H9 (cell line): ENCODE measurements around the gene DAZAP1. TPM values are rescaled to one million over a fixed set of nuclear protein-coding genes. Genes with fewer than 3 reads are reported as not detected.

Experiments
- DNase-seq: peaks from one replicate; pipeline ENCODE4 v3.0.0-alpha.2; 2017
- H2AFZ ChIP-seq: one replicate; pipeline ENCODE4 v1.6.1; 2013; ENCODE audit warnings: mild to moderate bottlenecking, low read length, control low read depth, moderate library complexity
- H2AK5ac ChIP-seq: 2 replicates; pipeline ENCODE4 v1.6.1; 2013; ENCODE audit warnings: low read length, control low read depth, mixed read lengths; ENCODE audit not compliant: insufficient read length
- H2BK120ac ChIP-seq: one replicate; pipeline ENCODE4 v1.6.1; 2013; ENCODE audit warnings: low read depth, mild to moderate bottlenecking, low read length, control low read depth, inconsistent platforms; ENCODE audit not compliant: poor library complexity, severe bottlenecking
- H2BK12ac ChIP-seq: 2 replicates; pipeline ENCODE4 v1.6.1; 2013; ENCODE audit warnings: low read length, control low read depth, mixed read lengths, low read depth; ENCODE audit not compliant: insufficient read length
- H2BK15ac ChIP-seq: 2 replicates; pipeline ENCODE4 v1.6.1; 2013; ENCODE audit warnings: low read depth, low read length, control low read depth
- H2BK20ac ChIP-seq: one replicate; pipeline ENCODE4 v1.6.1; 2013; ENCODE audit warnings: low read depth, mild to moderate bottlenecking, low read length, control low read depth, inconsistent platforms; ENCODE audit not compliant: poor library complexity, severe bottlenecking
- H2BK5ac ChIP-seq: 2 replicates; pipeline ENCODE4 v1.6.1; 2013; ENCODE audit warnings: low read length, control low read depth, mixed read lengths; ENCODE audit not compliant: insufficient read length
- H3K14ac ChIP-seq: 2 replicates; pipeline ENCODE4 v1.6.1; 2013; ENCODE audit warnings: low read length, control low read depth; ENCODE audit not compliant: insufficient read depth
- H3K18ac ChIP-seq: 2 replicates; pipeline ENCODE4 v1.6.1; 2013; ENCODE audit warnings: low read depth, mild to moderate bottlenecking, mixed read lengths, low read length, control low read depth; ENCODE audit not compliant: insufficient read length
- H3K23ac ChIP-seq: 2 replicates; pipeline ENCODE4 v1.6.1; 2013; ENCODE audit warnings: low read length, control low read depth, mixed read lengths, low read depth; ENCODE audit not compliant: insufficient read length
- H3K23me2 ChIP-seq: 2 replicates; pipeline ENCODE4 v1.6.1; 2013; ENCODE audit warnings: low read depth, mild to moderate bottlenecking, mixed read lengths, low read length, control low read depth; ENCODE audit not compliant: insufficient read length, poor library complexity, severe bottlenecking
- H3K27ac ChIP-seq: 2 replicates; pipeline ENCODE4 v1.5.1; 2013; ENCODE audit warnings: low read length, control low read depth, mixed read lengths, low read depth; ENCODE audit not compliant: insufficient read length
- H3K27me3 ChIP-seq: 2 replicates; pipeline ENCODE4 v1.6.1; 2013; ENCODE audit warnings: low read length, control low read depth, inconsistent platforms; ENCODE audit not compliant: insufficient read depth
- H3K4ac ChIP-seq: 2 replicates; pipeline ENCODE4 v1.6.1; 2013; ENCODE audit warnings: low read depth, mild to moderate bottlenecking, control low read depth, inconsistent platforms, low read length, moderate library complexity
- H3K4me1 ChIP-seq: 2 replicates; pipeline ENCODE4 v1.6.1; 2013; ENCODE audit warnings: low read length, control low read depth, inconsistent platforms; ENCODE audit not compliant: insufficient read depth
- H3K4me2 ChIP-seq: 2 replicates; pipeline ENCODE4 v1.6.1; 2013; ENCODE audit warnings: low read length, control low read depth, mixed read lengths; ENCODE audit not compliant: insufficient read length, insufficient read depth
- H3K56ac ChIP-seq: 2 replicates; pipeline ENCODE4 v1.6.1; 2013; ENCODE audit warnings: low read depth, mild to moderate bottlenecking, mixed read lengths, low read length, control low read depth; ENCODE audit not compliant: insufficient read length
- H3K79me1 ChIP-seq: 2 replicates; pipeline ENCODE4 v1.6.1; 2013; ENCODE audit warnings: low read depth, mild to moderate bottlenecking, moderate library complexity, low read length, control low read depth, inconsistent platforms; ENCODE audit not compliant: insufficient read depth, poor library complexity, severe bottlenecking
- H3K79me2 ChIP-seq: 2 replicates; pipeline ENCODE4 v1.6.1; 2013; ENCODE audit warnings: low read length, control low read depth, inconsistent platforms; ENCODE audit not compliant: insufficient read depth
- H3K9ac ChIP-seq: 2 replicates; pipeline ENCODE4 v1.6.1; 2013; ENCODE audit warnings: low read length, control low read depth, mixed read lengths; ENCODE audit not compliant: insufficient read length; ENCODE audit errors: extremely low read depth
- H3K9me3 ChIP-seq: one replicate; pipeline ENCODE4 v1.6.1; 2013; ENCODE audit warnings: low read depth, low read length, inconsistent platforms; ENCODE audit not compliant: control insufficient read depth
- H3T11ph ChIP-seq: one replicate; pipeline ENCODE4 v1.6.1; 2013; ENCODE audit warnings: mild to moderate bottlenecking, low read length, control low read depth, inconsistent platforms
- H4K20me1 ChIP-seq: one replicate; pipeline ENCODE4 v1.6.1; 2013; ENCODE audit not compliant: control insufficient read depth, insufficient read length, insufficient read depth
- H4K5ac ChIP-seq: 2 replicates; pipeline ENCODE4 v1.6.1; 2013; ENCODE audit warnings: low read depth, mild to moderate bottlenecking, mixed read lengths, low read length, control low read depth; ENCODE audit not compliant: insufficient read length
- H4K8ac ChIP-seq: replicated peaks from 2 replicates; pipeline ENCODE4 v1.6.1; 2013; ENCODE audit warnings: low read length, control low read depth, mixed read lengths, low read depth; ENCODE audit not compliant: insufficient read length
- H4K91ac ChIP-seq: 2 replicates; pipeline ENCODE4 v1.6.1; 2013; ENCODE audit warnings: low read depth, mild to moderate bottlenecking, moderate library complexity, mixed read lengths, low read length, control low read depth; ENCODE audit not compliant: insufficient read length
- H3K27ac Mint-ChIP-seq, 3 experiments: 2 replicates in 2 of 3; 3 replicates in 1 of 3; pipeline ENCODE4 v1.8.0; 2020 to 2021; ENCODE audit warnings: mixed read lengths in 3 of 3, mild to moderate bottlenecking in 1 of 3, moderate library complexity in 1 of 3
- H3K27me3 Mint-ChIP-seq: 2 replicates; pipeline ENCODE4 v1.8.0; 2021; ENCODE audit warnings: low read depth, mild to moderate bottlenecking, moderate library complexity, mixed read lengths
- H3K36me3 Mint-ChIP-seq, 3 experiments: 2 replicates in 2 of 3; 3 replicates in 1 of 3; pipeline ENCODE4 v1.8.0; 2020 to 2021; ENCODE audit warnings: low read depth in 3 of 3, mixed read lengths in 3 of 3; ENCODE audit not compliant: insufficient read depth in 1 of 3
- H3K4me1 Mint-ChIP-seq, 2 experiments: 2 replicates each; pipeline ENCODE4 v1.8.0; 2020; ENCODE audit warnings: mixed read lengths in 2 of 2
- H3K4me3 Mint-ChIP-seq, 2 experiments: 2 replicates in 1 of 2; 3 replicates in 1 of 2; pipeline ENCODE4 v1.8.0; 2020 to 2021; ENCODE audit warnings: mild to moderate bottlenecking in 2 of 2, mixed read lengths in 2 of 2, moderate library complexity in 1 of 2
- H3K9me3 Mint-ChIP-seq, 2 experiments: 2 replicates in 1 of 2; 3 replicates in 1 of 2; pipeline ENCODE4 v1.8.0; 2020; ENCODE audit warnings: mild to moderate bottlenecking in 2 of 2, mixed read lengths in 2 of 2, moderate library complexity in 1 of 2
- WGBS: extraction: QIAGEN DNeasy Blood & Tissue Kit; methylation state at CpG from one replicate; pipeline ENCODE4 v1.1.7; 2013; ENCODE audit warnings: missing lambda C conversion rate, low lambda C conversion rate, mixed read lengths; ENCODE audit not compliant: insufficient read length; ENCODE audit errors: extremely low coverage; 5-methylcytosine and 5-hydroxymethylcytosine counted together
- total RNA-seq: library from RNA; stranded (reverse); gene quantifications from 2 replicates; pipeline ENCODE4 v1.2.1, GENCODE V29; 2021
- TF ChIP-seq, protein P1 (sequence below): fragments of 200-600 bp; sonication (generic); conservative IDR thresholded peaks from 3 replicates; pipeline ENCODE4 v1.8.0; 2021; ENCODE audit warnings: antibody characterized with exemption, mild to moderate bottlenecking

The DAZAP1 gene
- total RNA-seq, 1 experiment from 2014 or later: 265 TPM

DNA sequence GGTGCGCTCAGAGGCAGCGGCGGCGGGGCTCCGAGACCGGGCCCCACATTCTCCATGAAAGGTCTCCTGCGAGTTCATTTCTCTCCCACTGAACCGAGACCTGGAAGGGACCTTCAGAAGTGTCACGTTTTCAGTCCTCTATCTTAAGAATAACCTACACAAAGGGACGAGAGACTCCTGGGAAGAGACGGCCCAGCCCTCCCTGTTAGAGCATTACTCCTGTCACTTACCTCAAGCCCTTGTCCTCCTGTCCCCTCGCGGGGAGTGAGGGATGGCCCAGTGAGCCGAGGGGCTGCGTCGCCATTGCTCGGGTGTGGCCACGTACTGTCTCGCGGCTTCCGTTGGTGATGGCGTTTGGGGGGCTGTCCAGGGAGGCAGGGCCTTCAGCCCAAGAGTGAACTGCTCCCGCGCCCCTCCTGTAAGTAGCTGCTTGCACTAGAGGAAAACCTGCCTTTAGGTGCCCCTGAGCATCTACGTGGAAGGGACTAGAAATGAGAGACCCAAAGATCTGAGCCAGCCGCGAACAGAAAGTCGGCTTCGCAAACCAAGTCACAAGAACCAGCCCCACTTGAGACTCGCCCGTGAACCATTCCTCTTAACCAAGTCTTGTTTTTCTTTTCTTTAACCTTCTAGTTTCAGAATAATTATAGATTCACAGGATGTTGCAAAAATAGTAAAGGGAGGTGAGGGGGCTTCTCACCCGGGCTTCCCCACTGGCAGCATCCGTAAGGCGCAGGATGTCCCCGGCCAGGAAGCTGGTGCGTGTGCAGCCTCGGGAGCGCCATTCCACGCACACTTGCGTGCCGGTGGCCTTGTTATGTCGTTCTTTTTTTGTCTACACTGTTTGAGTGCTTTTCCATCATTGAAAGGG, 44.8 kb upstream of the DAZAP1 start:
- H3K4me2 ChIP-seq: no peak overlapping the region
- no peak overlapping the region for H2BK20ac ChIP-seq
- WGBS: no CpG with 5 or more reads among the region's 42 CpGs
- H3K4ac ChIP-seq: no peak overlapping the region
- H2BK5ac ChIP-seq: no peak overlapping the region
- no peaks in the 10 kb centered on the region for H3K9me3 ChIP-seq
- H4K8ac ChIP-seq: no peak overlapping the region
- H3K36me3 Mint-ChIP-seq: peaks cover 29 to 95% (median 87%) of the 10 kb centered on the region in 3 experiments
- H3K56ac ChIP-seq: no peak overlapping the region
- 0 out of 7 replicates have a peak overlapping the region, but pooled peaks of 1 of the 3 experiments have one; percentile 27 for H3K27ac Mint-ChIP-seq
- H4K91ac ChIP-seq: no peak overlapping the region
- H3K27ac ChIP-seq: no peak overlapping the region
- TF ChIP-seq, protein P1, sequence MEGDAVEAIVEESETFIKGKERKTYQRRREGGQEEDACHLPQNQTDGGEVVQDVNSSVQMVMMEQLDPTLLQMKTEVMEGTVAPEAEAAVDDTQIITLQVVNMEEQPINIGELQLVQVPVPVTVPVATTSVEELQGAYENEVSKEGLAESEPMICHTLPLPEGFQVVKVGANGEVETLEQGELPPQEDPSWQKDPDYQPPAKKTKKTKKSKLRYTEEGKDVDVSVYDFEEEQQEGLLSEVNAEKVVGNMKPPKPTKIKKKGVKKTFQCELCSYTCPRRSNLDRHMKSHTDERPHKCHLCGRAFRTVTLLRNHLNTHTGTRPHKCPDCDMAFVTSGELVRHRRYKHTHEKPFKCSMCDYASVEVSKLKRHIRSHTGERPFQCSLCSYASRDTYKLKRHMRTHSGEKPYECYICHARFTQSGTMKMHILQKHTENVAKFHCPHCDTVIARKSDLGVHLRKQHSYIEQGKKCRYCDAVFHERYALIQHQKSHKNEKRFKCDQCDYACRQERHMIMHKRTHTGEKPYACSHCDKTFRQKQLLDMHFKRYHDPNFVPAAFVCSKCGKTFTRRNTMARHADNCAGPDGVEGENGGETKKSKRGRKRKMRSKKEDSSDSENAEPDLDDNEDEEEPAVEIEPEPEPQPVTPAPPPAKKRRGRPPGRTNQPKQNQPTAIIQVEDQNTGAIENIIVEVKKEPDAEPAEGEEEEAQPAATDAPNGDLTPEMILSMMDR: no peak
- H3T11ph ChIP-seq: no peak overlapping the region
- H2BK120ac ChIP-seq: no peak overlapping the region
- no peaks in the 10 kb centered on the region for H3K79me2 ChIP-seq
- H4K5ac ChIP-seq: no peak overlapping the region
- no peaks in the 10 kb centered on the region for H3K79me1 ChIP-seq
- no peak for DNase-seq
- H3K27me3 Mint-ChIP-seq: no peaks in the 10 kb centered on the region
- peaks cover 2% of the 10 kb centered on the region for H4K20me1 ChIP-seq
- no peak overlapping the region for H3K9ac ChIP-seq
- H3K23ac ChIP-seq: no peak overlapping the region
- no peaks in the 10 kb centered on the region for H3K4me1 ChIP-seq
- H3K14ac ChIP-seq: no peak overlapping the region
- no peaks in the 10 kb centered on the region for H3K27me3 ChIP-seq
- H3K23me2 ChIP-seq: peaks cover 7% of the 10 kb centered on the region
- H3K4me3 Mint-ChIP-seq: no peak overlapping the region; a peak in 1 of 5 replicates
- H2AK5ac ChIP-seq: no peak overlapping the region
- no peak overlapping the region for H3K18ac ChIP-seq
- no peak overlapping the region for H2AFZ ChIP-seq
- H2BK15ac ChIP-seq: no peak overlapping the region
- H3K9me3 Mint-ChIP-seq: no peaks in the 10 kb centered on the region
- no peak overlapping the region for H2BK12ac ChIP-seq
- H3K4me1 Mint-ChIP-seq: peaks cover 31 to 41% of the 10 kb centered on the region in 2 experiments
